ENCODE results near the gene CGA. TPM values are rescaled to one million over a fixed set of nuclear protein-coding genes. Genes with fewer than 3 reads are reported as not detected.

Gene CGA
- polyA plus RNA-seq, 1 donor (not counting 4 experiments of a cell fraction or from before 2014, with no cell fraction given), result not detected

DNA sequence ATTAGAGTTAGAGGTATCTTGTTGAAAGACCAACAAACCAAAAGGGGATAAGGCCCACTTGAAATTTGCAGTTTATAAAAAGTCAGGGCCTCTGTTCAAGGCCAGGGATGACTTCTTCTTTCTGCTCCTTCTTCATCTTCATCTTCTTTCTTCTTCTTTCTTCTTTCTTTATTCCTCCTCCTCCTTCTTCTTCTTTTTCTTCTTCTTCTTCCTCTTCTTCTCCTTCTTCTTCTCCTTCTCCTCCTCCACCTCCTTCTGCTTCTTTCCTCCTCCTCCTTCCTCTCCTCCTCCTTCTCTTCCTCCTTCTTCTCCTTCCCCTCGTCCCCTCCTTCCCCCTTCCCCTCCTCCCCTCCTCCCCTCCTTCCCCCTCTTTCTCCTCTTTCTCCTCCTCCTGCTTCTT is 42.1 kb upstream of the CGA start:
- no peak for FAIRE-seq
- H4K20me1 ChIP-seq (ENCODE audit: control insufficient read depth, extremely low read depth, insufficient read depth, low read length), result no peaks in the 10 kb centered on the region

DNA sequence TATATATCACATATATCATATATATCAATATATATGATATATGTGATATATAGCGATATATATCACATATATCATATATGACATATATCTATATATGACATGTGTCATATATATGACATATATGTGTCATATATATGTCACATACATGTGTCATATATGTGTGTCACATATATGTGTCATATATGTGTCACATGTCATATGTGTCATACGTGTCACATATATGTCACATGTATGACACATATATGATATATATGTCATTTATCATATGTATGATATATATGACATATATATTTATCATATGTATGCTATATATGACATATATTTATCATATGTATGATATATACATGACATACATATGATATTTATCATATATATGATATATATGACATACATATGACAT is 32.8 kb upstream of the CGA start:
- no peaks in the 10 kb centered on the region for H3K27me3 ChIP-seq (ENCODE audit: control insufficient read depth, extremely low read depth, insufficient read depth, low read length)
- H4K20me1 ChIP-seq (ENCODE audit: control insufficient read depth, extremely low read depth, insufficient read depth, low read length), result no peaks in the 10 kb centered on the region
- no peaks in the 10 kb centered on the region for H3K9me1 ChIP-seq (ENCODE audit: control insufficient read depth, extremely low read depth, insufficient read depth, low read length)
- H3K36me3 ChIP-seq (ENCODE audit: control insufficient read depth in 2 of 2, extremely low read depth in 1 of 2, insufficient read depth in 2 of 2, low read length in 2 of 2), result no peaks in the 10 kb centered on the region
- no peak overlapping the region for H3K27ac ChIP-seq (ENCODE audit: control insufficient read depth, insufficient read depth, low read length)
- DNase-seq (ENCODE audit: low read depth, low spot score) (no peak), FAIRE-seq (no peak)
- TF ChIP-seq EZH2 (IDR thresholded peaks at IDR 0.05; ENCODE audit: low read length), result no peak
- TF ChIP-seq, protein P1, sequence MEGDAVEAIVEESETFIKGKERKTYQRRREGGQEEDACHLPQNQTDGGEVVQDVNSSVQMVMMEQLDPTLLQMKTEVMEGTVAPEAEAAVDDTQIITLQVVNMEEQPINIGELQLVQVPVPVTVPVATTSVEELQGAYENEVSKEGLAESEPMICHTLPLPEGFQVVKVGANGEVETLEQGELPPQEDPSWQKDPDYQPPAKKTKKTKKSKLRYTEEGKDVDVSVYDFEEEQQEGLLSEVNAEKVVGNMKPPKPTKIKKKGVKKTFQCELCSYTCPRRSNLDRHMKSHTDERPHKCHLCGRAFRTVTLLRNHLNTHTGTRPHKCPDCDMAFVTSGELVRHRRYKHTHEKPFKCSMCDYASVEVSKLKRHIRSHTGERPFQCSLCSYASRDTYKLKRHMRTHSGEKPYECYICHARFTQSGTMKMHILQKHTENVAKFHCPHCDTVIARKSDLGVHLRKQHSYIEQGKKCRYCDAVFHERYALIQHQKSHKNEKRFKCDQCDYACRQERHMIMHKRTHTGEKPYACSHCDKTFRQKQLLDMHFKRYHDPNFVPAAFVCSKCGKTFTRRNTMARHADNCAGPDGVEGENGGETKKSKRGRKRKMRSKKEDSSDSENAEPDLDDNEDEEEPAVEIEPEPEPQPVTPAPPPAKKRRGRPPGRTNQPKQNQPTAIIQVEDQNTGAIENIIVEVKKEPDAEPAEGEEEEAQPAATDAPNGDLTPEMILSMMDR (optimal IDR thresholded peaks at IDR 0.05 in 1 of 3, IDR thresholded peaks at IDR 0.05 in 1 of 3, conservative IDR thresholded peaks at IDR 0.05 in 1 of 3; ENCODE audit: extremely low read depth in 1 of 3, insufficient read depth in 2 of 3, low read length in 3 of 3), result no peak
- H2AFZ ChIP-seq (ENCODE audit: control insufficient read depth, low read length), result no peak overlapping the region
- dilution Hi-C loops (cut with MboI; ENCODE audit: extremely low pct_ligation_motif_present, low sequenced_read_pairs), result no loop called here
- no peaks in the 10 kb centered on the region for H3K4me1 ChIP-seq (ENCODE audit: control insufficient read depth, extremely low read depth, insufficient read depth, low read length)
- no peaks in the 10 kb centered on the region for H3K9me3 ChIP-seq (ENCODE audit: control insufficient read depth, low read depth, low read length)
- H3K79me2 ChIP-seq (ENCODE audit: control insufficient read depth, insufficient read depth, low read length), result no peaks in the 10 kb centered on the region
- H3K4me3 ChIP-seq (ENCODE audit: control insufficient read depth in 2 of 3, extremely low read depth in 1 of 3, insufficient read depth in 2 of 3, low read depth in 1 of 3, low read length in 3 of 3), result no peak overlapping the region
- no peak overlapping the region for H3K9ac ChIP-seq (ENCODE audit: control insufficient read depth, extremely low read depth, insufficient read depth, low read length)
- no peak overlapping the region for H3K4me2 ChIP-seq (ENCODE audit: control insufficient read depth, extremely low read depth, insufficient read depth, low read depth, low read length)

More for the DNA sequence above, 42.1 kb upstream of the CGA start:
- no peak overlapping the region for H3K4me3 ChIP-seq (ENCODE audit: control insufficient read depth in 2 of 3, extremely low read depth in 1 of 3, insufficient read depth in 2 of 3, low read depth in 1 of 3, low read length in 3 of 3)
- no peaks in the 10 kb centered on the region for H3K9me1 ChIP-seq (ENCODE audit: control insufficient read depth, extremely low read depth, insufficient read depth, low read length)
- no peaks in the 10 kb centered on the region for H3K4me1 ChIP-seq (ENCODE audit: control insufficient read depth, extremely low read depth, insufficient read depth, low read length)
- dilution Hi-C loops (cut with MboI; ENCODE audit: extremely low pct_ligation_motif_present, low sequenced_read_pairs), result no loop called here
- H2AFZ ChIP-seq (ENCODE audit: control insufficient read depth, low read length), result no peak overlapping the region
- no peak overlapping the region for H3K4me2 ChIP-seq (ENCODE audit: control insufficient read depth, extremely low read depth, insufficient read depth, low read depth, low read length)
- no peaks in the 10 kb centered on the region for H3K36me3 ChIP-seq (ENCODE audit: control insufficient read depth in 2 of 2, extremely low read depth in 1 of 2, insufficient read depth in 2 of 2, low read length in 2 of 2)
- H3K79me2 ChIP-seq (ENCODE audit: control insufficient read depth, insufficient read depth, low read length), result no peaks in the 10 kb centered on the region
- no peaks in the 10 kb centered on the region for H3K9me3 ChIP-seq (ENCODE audit: control insufficient read depth, low read depth, low read length)
- no peak overlapping the region for H3K9ac ChIP-seq (ENCODE audit: control insufficient read depth, extremely low read depth, insufficient read depth, low read length)
- TF ChIP-seq EZH2 (IDR thresholded peaks at IDR 0.05; ENCODE audit: low read length), result no peak
- TF ChIP-seq, protein P1 (optimal IDR thresholded peaks at IDR 0.05 in 1 of 3, IDR thresholded peaks at IDR 0.05 in 1 of 3, conservative IDR thresholded peaks at IDR 0.05 in 1 of 3; ENCODE audit: extremely low read depth in 1 of 3, insufficient read depth in 2 of 3, low read length in 3 of 3), result no peak
- H3K27me3 ChIP-seq (ENCODE audit: control insufficient read depth, extremely low read depth, insufficient read depth, low read length), result no peaks in the 10 kb centered on the region
- no peak for DNase-seq (ENCODE audit: low read depth, low spot score)
- H3K27ac ChIP-seq (ENCODE audit: control insufficient read depth, insufficient read depth, low read length), result no peak overlapping the region
